HG03066 (cell line): ENCODE results near the gene INTS13.
A peak's percentile ranks its signal among the peaks of the same experiment; 100 is the strongest.
"Not testable (repeated sequence)": the region's sequence is repeated elsewhere in the genome, so short reads cannot be mapped to it uniquely, and the experiment has no call there.

Source experiments
- ATAC-seq: cut with Tn5 transposase; IDR thresholded peaks from one replicate; pipeline ENCODE4 v1.9.1; 2021; ENCODE audit warnings: low read depth; ENCODE audit not compliant: unreplicated experiment

Gene INTS13

DNA sequence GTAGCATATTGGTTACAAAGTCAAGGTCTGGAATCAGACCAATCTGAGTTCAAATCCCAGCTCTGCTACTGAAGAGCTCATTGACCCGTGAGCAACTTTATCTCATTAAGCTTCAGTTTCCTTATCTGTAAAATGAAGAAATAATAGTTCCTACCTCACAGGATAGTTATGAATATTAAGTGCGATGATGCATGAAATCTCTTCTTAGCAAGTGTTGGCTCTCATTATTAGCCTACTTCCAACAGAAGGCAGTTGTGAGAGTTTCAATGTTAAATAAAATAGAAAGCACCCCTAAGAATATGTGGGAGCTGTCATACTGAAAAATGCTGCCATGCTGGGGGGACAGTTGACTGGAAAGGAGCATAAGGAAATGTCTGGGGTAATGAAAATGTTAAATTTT lies 65.8 kb downstream of the INTS13 start:
- no peak for ATAC-seq

DNA sequence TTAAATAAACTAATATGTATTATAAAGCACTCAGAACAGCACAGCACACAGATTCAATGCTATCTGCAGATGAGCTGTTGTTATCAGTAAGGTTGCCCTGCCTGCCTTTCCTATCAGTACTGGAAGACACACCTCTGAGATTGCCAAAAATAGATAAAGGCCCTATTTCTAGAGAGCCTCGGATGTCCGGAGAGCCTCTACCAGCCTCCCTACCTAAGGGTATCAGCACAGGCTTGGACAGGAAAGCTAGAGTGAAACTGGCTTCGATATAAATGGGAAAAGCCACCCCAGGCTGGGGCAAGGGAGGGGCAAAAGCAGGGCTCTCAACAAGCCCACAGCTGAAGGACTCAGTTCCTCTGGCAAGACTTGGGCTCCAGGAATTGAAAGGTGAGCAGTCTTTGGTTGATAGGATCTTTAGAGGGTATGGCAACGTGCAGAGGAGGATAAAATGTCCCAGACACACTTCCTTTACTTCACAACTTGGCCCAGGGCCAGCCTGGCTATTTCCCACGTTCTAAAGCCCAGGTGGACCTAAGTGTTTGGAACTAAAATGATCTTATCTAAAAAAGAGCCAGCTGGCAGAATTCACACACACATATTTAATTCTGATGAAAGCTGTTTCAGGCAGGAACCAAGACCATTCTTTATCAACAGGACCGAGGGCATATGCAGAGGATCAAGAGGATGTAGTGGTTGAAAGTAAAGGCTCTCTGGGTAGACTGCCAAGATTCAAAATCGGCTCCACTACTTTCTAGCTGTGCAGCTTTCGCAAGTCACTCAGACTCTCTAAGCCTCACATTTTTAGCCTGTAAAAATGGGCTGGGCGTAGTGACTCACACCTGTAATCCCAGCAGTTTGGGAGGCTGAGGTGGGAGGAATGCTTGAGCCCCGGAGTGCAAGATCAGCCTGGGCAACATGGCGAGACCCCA lies 67.0 kb downstream of the INTS13 start:
- no peak for ATAC-seq

DNA sequence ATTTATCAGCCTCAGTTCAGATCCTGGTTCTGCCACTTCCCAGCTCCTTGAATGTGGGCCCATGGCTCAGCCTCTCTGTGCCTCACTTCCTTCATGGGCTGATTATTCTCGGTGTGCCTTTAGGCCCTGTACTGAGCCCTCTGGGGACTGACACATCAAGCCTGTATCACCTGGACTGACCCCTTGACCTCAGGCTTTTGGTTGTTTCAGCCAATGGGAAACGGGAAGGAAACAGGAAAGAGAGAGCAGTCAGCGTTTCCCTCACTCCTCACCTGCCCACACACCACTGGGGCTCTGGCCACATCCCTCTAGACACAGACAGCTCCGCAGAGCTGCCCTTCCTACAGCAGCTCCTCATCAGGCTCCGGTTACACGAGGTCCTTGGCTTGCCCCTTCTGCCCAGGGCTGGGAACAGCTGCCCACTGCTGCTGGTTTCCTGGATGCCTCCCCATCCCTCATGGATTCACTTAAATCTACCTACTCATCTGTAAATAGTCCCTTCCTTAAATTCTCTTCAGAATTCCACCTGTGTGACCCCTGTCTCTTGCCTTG lies 67.8 kb downstream of the INTS13 start:
- no peak for ATAC-seq

DNA sequence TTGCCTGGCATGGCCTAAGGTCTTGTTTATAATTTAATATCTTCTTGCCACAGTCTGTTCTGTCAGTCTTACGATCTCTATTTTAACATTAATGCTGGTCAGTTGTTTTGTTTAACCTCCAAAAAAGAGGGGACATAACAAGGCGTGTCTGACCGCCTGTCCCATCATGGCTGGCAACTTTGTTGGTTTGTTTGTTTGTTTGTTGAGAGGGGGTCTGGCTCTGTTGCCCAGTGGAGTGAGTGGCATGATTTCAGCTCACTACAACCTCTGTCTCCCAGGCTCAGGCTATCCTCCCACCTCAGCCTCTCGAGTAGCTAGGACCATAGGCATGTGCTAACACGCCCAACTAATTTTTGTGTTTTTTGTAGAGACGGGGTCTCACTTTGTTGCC lies 68.7 kb downstream of the INTS13 start:
- ATAC-seq: no peak

DNA sequence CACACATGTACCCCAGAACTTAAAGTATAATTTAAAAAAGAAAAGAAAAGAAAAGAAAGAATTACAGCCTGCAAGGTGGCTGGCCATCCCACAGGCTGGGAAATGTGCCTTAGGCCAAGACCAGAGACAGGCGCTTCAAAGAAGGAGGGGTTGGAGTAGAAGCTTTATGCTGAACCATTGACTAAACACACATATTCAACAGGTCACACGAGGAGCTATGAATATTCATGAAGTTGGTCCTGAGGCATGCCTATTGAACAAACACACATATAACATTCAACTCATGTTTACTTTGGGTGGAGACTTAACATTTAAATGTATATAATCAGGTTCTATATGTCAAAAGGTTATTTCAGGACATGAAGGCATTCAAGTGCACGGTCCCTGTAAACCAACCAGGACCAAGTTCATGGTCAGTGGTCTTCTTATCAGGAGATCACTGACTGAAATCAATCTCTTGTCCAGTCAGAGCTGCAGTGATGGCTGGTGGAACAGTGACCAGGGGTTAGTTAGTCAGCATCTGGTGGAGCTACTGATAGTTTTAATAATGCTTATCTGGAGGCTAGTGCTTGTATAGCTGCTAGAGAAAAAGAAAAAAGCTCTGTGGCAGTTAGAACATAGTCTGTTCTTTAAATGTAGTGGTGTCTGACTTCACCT lies 69.2 kb downstream of the INTS13 start:
- no peak for ATAC-seq

DNA sequence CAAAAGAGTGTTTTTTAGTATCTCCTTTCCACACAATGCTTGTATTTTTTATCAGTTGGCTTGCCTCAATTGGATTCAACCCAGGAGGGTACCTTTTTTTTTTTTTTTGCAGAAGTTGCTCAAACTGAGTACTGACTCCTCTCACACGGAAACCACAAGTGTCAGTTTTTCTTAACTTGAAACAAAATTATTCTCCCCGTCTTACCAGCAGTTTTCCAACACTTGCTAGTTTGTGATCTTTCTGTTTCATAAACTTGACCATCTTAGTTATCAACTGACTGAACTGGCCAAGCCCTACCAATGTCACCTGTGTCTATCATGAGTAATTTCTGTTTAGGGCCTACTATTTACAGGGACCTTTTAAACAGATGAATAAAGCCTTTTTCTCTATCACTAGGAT lies 70.7 kb downstream of the INTS13 start:
- peak; percentile 67 for ATAC-seq

DNA sequence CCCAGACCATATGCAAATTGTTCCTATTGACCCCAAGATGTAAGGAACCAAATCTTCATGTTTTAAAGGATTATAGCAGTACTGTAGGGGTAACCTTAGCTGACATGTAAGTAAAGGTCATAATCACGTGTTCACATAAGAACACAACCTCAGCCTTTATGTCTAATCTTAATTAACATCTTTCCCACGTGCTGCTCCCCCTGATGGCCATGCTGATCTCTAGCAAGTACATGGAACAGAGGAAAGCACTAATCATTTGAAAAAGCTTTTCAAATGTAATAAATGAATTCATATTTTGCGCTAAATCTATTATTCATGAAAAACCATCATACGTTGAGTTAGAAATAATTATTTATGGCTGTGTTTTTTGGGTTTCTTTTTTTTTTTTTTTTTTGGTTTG lies 74.3 kb downstream of the INTS13 start:
- ATAC-seq: no peak

DNA sequence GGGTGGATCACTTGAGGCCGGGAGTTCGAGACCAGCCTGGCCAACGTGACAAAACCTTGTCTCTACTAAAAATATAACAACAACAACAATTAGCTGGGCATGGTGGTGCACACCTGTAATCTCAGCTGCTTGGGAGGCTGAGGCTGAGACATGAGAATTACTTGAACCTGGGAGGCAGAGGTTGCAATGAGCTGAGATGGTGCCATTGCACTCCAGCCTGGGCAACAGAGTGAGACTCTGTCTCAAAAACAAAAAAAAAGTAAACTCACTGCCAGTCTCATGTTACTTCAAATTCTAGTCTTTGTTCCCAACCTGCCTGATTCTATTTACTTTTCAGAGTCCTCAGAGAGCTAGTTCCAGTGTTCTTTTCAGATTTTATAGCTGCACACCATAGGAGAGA lies 75.0 kb downstream of the INTS13 start:
- not testable (repeated sequence) for ATAC-seq

DNA sequence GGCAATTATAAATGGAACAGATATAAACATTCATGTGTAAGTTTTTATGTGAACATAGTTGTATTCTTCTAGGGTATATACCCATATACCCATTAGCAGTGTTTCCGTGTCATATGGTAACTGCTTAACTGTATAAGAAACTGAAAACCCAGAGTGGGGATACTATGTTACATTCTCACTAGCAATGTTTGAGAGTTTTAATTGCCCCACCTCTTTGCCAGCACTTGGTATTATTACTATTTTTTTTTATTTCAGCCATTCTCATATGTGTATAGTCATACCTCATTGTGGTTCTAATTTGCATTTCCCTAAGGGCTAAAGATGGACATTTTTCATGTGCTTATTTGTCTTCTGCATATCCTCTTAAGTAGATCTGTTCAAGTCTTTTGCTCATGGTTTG lies 76.1 kb downstream of the INTS13 start:
- no peak for ATAC-seq

DNA sequence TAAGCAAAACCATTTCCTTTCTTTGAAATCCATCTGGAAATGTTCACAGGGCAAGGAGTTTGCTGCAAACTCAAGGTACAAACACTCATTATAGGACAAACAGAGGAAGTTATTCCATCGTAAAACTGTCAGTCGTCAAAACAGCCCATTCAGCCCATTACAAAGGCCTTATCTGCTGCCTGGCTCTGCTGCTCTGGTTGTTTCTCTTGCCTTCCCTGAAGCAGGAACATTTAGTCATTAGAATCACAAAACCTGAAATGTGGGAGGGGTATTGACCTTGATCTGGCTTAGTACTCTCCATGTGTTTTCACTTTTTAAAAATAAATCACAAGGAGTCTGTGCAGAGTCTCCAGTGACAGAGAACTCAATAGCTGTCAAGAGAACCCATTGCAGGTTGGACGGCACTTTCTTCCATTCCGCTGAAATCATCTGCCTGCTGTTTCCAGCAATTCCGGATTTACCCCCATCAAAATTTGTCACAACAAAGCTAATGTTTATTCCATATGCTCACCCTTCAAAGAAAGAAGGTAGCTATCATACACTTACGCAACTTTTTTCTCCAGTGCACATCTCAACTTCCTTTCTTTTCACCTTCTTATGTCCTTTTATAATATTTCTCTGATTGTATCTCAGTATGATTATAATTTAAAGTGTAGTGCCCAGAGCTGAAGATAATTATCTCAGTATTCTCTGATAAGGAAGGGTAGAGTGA lies 80.2 kb downstream of the INTS13 start:
- no peak for ATAC-seq

DNA sequence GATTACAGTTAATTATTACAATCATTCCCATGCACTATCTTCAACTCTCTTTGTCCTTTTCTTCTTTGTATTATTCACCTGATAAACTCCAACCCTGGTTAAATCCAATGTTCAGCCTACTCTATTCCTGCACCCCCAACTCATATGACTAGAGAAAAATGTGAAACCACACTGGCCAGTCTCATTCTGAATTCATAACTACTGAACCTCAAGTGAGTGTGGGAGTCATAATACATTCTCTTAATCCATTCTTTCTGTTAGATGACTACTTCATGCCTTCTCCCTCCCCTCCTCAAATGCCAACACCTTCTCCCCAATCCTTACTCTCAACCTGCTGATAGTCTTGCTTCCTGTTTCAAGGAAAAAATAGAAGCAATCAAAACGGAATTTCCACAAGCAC lies 82.4 kb downstream of the INTS13 start:
- no peak for ATAC-seq
